Measurements from ENCODE around the gene COL11A1.

COL11A1 gene

GRCh38 chr1:102851616-102852015 is 256.7 kb downstream of the COL11A1 start:
- H3K4me2 ChIP-seq: no peak overlapping the region
- no peaks in the 10 kb centered on the region for H4K20me1 ChIP-seq (ENCODE audit: insufficient read depth)
- no peak overlapping the region for H2AFZ ChIP-seq (ENCODE audit: low read depth)

GRCh38 chr1:102842606-102843005 is 265.7 kb downstream of the COL11A1 start:
- no peak overlapping the region for H3K4me2 ChIP-seq
- H3K27me3 ChIP-seq (ENCODE audit: insufficient read depth, low read depth): no peaks in the 10 kb centered on the region
- no peak overlapping the region for H2AFZ ChIP-seq (ENCODE audit: low read depth)
- no peak overlapping the region for H3K27ac ChIP-seq
- H3K4me3 ChIP-seq (IDR thresholded peaks at IDR 0.05; ENCODE audit: insufficient read depth, low read depth, low read length): no peak overlapping the region
- no peaks in the 10 kb centered on the region for H3K36me3 ChIP-seq (ENCODE audit: insufficient read depth)
- no peak for TF ChIP-seq CTCF (conservative IDR thresholded peaks at IDR 0.05; ENCODE audit: low read depth, low read length)
- H3K79me2 ChIP-seq (ENCODE audit: insufficient read depth, low read depth): no peaks in the 10 kb centered on the region
- no peaks in the 10 kb centered on the region for H3K4me1 ChIP-seq (ENCODE audit: low read depth, poor library complexity, severe bottlenecking)
- no peaks in the 10 kb centered on the region for H4K20me1 ChIP-seq (ENCODE audit: insufficient read depth)
- no peak overlapping the region for H3K9ac ChIP-seq

More at GRCh38 chr1:102851616-102852015, 256.7 kb downstream of the COL11A1 start:
- H3K36me3 ChIP-seq (ENCODE audit: insufficient read depth): no peaks in the 10 kb centered on the region
- H3K4me1 ChIP-seq (ENCODE audit: low read depth, poor library complexity, severe bottlenecking): no peaks in the 10 kb centered on the region
- H3K4me3 ChIP-seq (IDR thresholded peaks at IDR 0.05; ENCODE audit: insufficient read depth, low read depth, low read length): no peak overlapping the region
- no peak for TF ChIP-seq CTCF (conservative IDR thresholded peaks at IDR 0.05; ENCODE audit: low read depth, low read length)
- H3K79me2 ChIP-seq (ENCODE audit: insufficient read depth, low read depth): no peaks in the 10 kb centered on the region
- H3K27ac ChIP-seq: no peak overlapping the region
- H3K9ac ChIP-seq: no peak overlapping the region
- no peaks in the 10 kb centered on the region for H3K27me3 ChIP-seq (ENCODE audit: insufficient read depth, low read depth)

GRCh38 chr1:102840741-102841140 is 267.6 kb downstream of the COL11A1 start:
- Histone ChIP-seq H3K4me1 (ENCODE audit: low read depth, poor library complexity, severe bottlenecking) (no peaks in the 10 kb centered on the region), H4K20me1 (ENCODE audit: insufficient read depth) (no peaks in the 10 kb centered on the region), H3K36me3 (ENCODE audit: insufficient read depth) (no peaks in the 10 kb centered on the region), H3K27me3 (ENCODE audit: insufficient read depth, low read depth) (no peaks in the 10 kb centered on the region), H3K9ac (no peak overlapping the region), H3K4me2 (no peak overlapping the region), H3K27ac (no peak overlapping the region), H3K4me3 (IDR thresholded peaks at IDR 0.05; ENCODE audit: insufficient read depth, low read depth, low read length) (no peak overlapping the region), H3K79me2 (ENCODE audit: insufficient read depth, low read depth) (no peaks in the 10 kb centered on the region), H2AFZ (ENCODE audit: low read depth) (no peak overlapping the region)
- no peak for TF ChIP-seq CTCF (conservative IDR thresholded peaks at IDR 0.05; ENCODE audit: low read depth, low read length)

- Histone ChIP-seq H3K36me3 (ENCODE audit: insufficient read depth) (no peaks in the 10 kb centered on the region), H4K20me1 (ENCODE audit: insufficient read depth) (no peaks in the 10 kb centered on the region), H3K27ac (no peak overlapping the region), H3K4me3 (IDR thresholded peaks at IDR 0.05; ENCODE audit: insufficient read depth, low read depth, low read length) (no peak overlapping the region), H3K79me2 (ENCODE audit: insufficient read depth, low read depth) (no peaks in the 10 kb centered on the region), H3K27me3 (ENCODE audit: insufficient read depth, low read depth) (no peaks in the 10 kb centered on the region), H3K4me2 (no peak overlapping the region), H3K4me1 (ENCODE audit: low read depth, poor library complexity, severe bottlenecking) (no peaks in the 10 kb centered on the region), H3K9ac (no peak overlapping the region), H2AFZ (ENCODE audit: low read depth) (no peak overlapping the region)
- TF ChIP-seq CTCF (conservative IDR thresholded peaks at IDR 0.05; ENCODE audit: low read depth, low read length): no peak
Measured at GRCh38 chr1:102838016-102838415, 270.3 kb downstream of the COL11A1 start.
